Keratinocyte (primary cell): ENCODE results near the gene PTPRF. TPM values are rescaled to one million over a fixed set of nuclear protein-coding genes. Genes with fewer than 3 reads are reported as not detected.

Source experiments
- DNase-seq: peaks from one replicate; pipeline ENCODE4 v3.0.0-alpha.2; 2011; ENCODE audit warnings: low read depth, missing footprints, low spot score
- FAIRE-seq: peaks from 2 replicates; lab custom pipeline; 2011; peaks lifted over from hg19 to GRCh38; lab: Jason Lieb, UNC
- H2AFZ ChIP-seq: 2 replicates; pipeline ENCODE4 v1.6.0; 2012; ENCODE audit warnings: low read length, control low read depth, inconsistent platforms; ENCODE audit not compliant: control insufficient read depth
- H3K27ac ChIP-seq: 2 replicates; pipeline ENCODE4 v1.5.1; 2011; ENCODE audit warnings: low read length; ENCODE audit not compliant: control insufficient read depth, insufficient read depth
- H3K27me3 ChIP-seq: 3 replicates; pipeline ENCODE4 v1.6.0; 2011; ENCODE audit warnings: low read length; ENCODE audit not compliant: control insufficient read depth, insufficient read depth; ENCODE audit errors: extremely low read depth
- H3K36me3 ChIP-seq, 2 experiments: 2 replicates in 1 of 2; 3 replicates in 1 of 2; pipeline ENCODE4 v1.5.1; 2011; ENCODE audit warnings: low read length in 2 of 2, mild to moderate bottlenecking in 1 of 2; ENCODE audit not compliant: control insufficient read depth in 2 of 2, insufficient read depth in 2 of 2; ENCODE audit errors: extremely low read depth in 1 of 2
- H3K4me1 ChIP-seq: 3 replicates; pipeline ENCODE4 v1.5.1; 2011; ENCODE audit warnings: low read length; ENCODE audit not compliant: control insufficient read depth, insufficient read depth; ENCODE audit errors: extremely low read depth
- H3K4me2 ChIP-seq: 3 replicates; pipeline ENCODE4 v1.6.0; 2011; ENCODE audit warnings: low read depth, low read length; ENCODE audit not compliant: control insufficient read depth, insufficient read depth; ENCODE audit errors: extremely low read depth
- H3K4me3 ChIP-seq, 3 experiments: fragments of 200-600 bp in 1 of 3; sonication (generic) in 1 of 3; 2 replicates in 2 of 3; 3 replicates in 1 of 3; pipeline ENCODE4 v1.5.1; 2011 to 2016; ENCODE audit warnings: low read length in 3 of 3, mild to moderate bottlenecking in 3 of 3, control low read depth in 2 of 3, inconsistent platforms in 1 of 3, low read depth in 1 of 3, mixed read lengths in 1 of 3, mixed run types in 1 of 3, moderate library complexity in 1 of 3; ENCODE audit not compliant: control insufficient read depth in 2 of 3, insufficient read depth in 2 of 3; ENCODE audit errors: extremely low read depth in 1 of 3
- H3K79me2 ChIP-seq: 2 replicates; pipeline ENCODE4 v1.6.0; 2012; ENCODE audit warnings: low read length; ENCODE audit not compliant: control insufficient read depth, insufficient read depth
- H3K9ac ChIP-seq: 3 replicates; pipeline ENCODE4 v1.6.0; 2011; ENCODE audit warnings: low read length; ENCODE audit not compliant: control insufficient read depth, insufficient read depth; ENCODE audit errors: extremely low read depth
- H3K9me1 ChIP-seq: 3 replicates; pipeline ENCODE4 v1.6.0; 2011; ENCODE audit warnings: low read length; ENCODE audit not compliant: control insufficient read depth, insufficient read depth; ENCODE audit errors: extremely low read depth
- H3K9me3 ChIP-seq: 2 replicates; pipeline ENCODE4 v1.5.1; 2012; ENCODE audit warnings: low read depth, low read length; ENCODE audit not compliant: control insufficient read depth
- H4K20me1 ChIP-seq: 3 replicates; pipeline ENCODE4 v1.6.0; 2011; ENCODE audit warnings: low read length; ENCODE audit not compliant: control insufficient read depth, insufficient read depth; ENCODE audit errors: extremely low read depth
- CTCF ChIP-seq, 3 experiments: IDR thresholded peaks in 1 of 3; conservative IDR thresholded peaks in 1 of 3; optimal IDR thresholded peaks in 1 of 3; 2 replicates in 2 of 3; 3 replicates in 1 of 3; pipeline versions ENCODE3 to v1.5.1; 2011; ENCODE audit warnings: low read length in 3 of 3, mild to moderate bottlenecking in 3 of 3, moderate library complexity in 2 of 3, control low read depth in 1 of 3, inconsistent platforms in 1 of 3; ENCODE audit not compliant: insufficient read depth in 2 of 3; ENCODE audit errors: extremely low read depth in 1 of 3
- EZH2 ChIP-seq: IDR thresholded peaks from one replicate; pipeline ENCODE4 v1.6.1; 2012; ENCODE audit warnings: inconsistent platforms, mild to moderate bottlenecking, low read length, moderate library complexity
- dilution Hi-C: fragments of 300-500 bp; cut with MboI; formaldehyde crosslinking; loops from one replicate; pipeline ENCODE4 v1.7.0; 2020; ENCODE audit warnings: low sequenced_read_pairs; ENCODE audit not compliant: extremely low pct_ligation_motif_present
- polyA plus RNA-seq, 5 experiments: library from polyadenylated mRNA; depleted of rRNA in 3 of 5; stranded (reverse) in 3 of 5; stranded (forward) in 1 of 5; unstranded in 1 of 5; fragments of >200 nt; gene quantifications; 1 replicate in 1 of 5; 2 replicates in 3 of 5; 3 replicates in 1 of 5; pipeline versions ENCODE4 v1.2.1 to v1.2.3, GENCODE V29; 2011 to 2012; ENCODE audit warnings: missing spikeins in 2 of 5, low read depth in 1 of 5, low replicate concordance in 1 of 5

The PTPRF gene
- polyA plus RNA-seq, 1 donor (not counting 4 experiments of a cell fraction or from before 2014, with no cell fraction given): 161 TPM

GRCh38 chr1:43619314-43619790 is 88.7 kb downstream of the PTPRF start:
- FAIRE-seq: no peak
- Histone ChIP-seq H3K4me2 (no peak overlapping the region), H3K79me2 (no peaks in the 10 kb centered on the region), H3K4me3 (no peak overlapping the region), H2AFZ (no peak overlapping the region), H3K27me3 (no peaks in the 10 kb centered on the region), H3K27ac (no peak overlapping the region), H3K9me1 (no peaks in the 10 kb centered on the region), H3K4me1 (no peaks in the 10 kb centered on the region), H3K36me3 (peaks cover 52 to 65% of the 10 kb centered on the region in 2 experiments), H3K9ac (no peak overlapping the region), H3K9me3 (no peaks in the 10 kb centered on the region), H4K20me1 (no peaks in the 10 kb centered on the region)
- dilution Hi-C loops: no loop called here
- no peak for TF ChIP-seq CTCF (optimal IDR thresholded peaks at IDR 0.05 in 1 of 3, IDR thresholded peaks at IDR 0.05 in 1 of 3, conservative IDR thresholded peaks at IDR 0.05 in 1 of 3; ENCODE audit: extremely low read depth in 1 of 3, insufficient read depth in 2 of 3, low read length in 3 of 3)
- no peak for TF ChIP-seq EZH2
- DNase-seq: no peak

GRCh38 chr1:43619996-43620920 is 89.6 kb downstream of the PTPRF start:
- H3K4me2 ChIP-seq: no peak overlapping the region
- no peak for TF ChIP-seq EZH2
- TF ChIP-seq CTCF (optimal IDR thresholded peaks at IDR 0.05 in 1 of 3, IDR thresholded peaks at IDR 0.05 in 1 of 3, conservative IDR thresholded peaks at IDR 0.05 in 1 of 3; ENCODE audit: extremely low read depth in 1 of 3, insufficient read depth in 2 of 3, low read length in 3 of 3): no peak
- H3K27ac ChIP-seq: no peak overlapping the region
- DNase-seq (no peak), FAIRE-seq (no peak)
- peaks cover 49 to 69% of the 10 kb centered on the region in 2 experiments for H3K36me3 ChIP-seq
- no peaks in the 10 kb centered on the region for H3K4me1 ChIP-seq
- no peaks in the 10 kb centered on the region for H3K27me3 ChIP-seq
- no peak overlapping the region for H3K9ac ChIP-seq
- H3K9me3 ChIP-seq: no peaks in the 10 kb centered on the region
- no peak overlapping the region for H2AFZ ChIP-seq
- no peak overlapping the region for H3K4me3 ChIP-seq
- dilution Hi-C loops: no loop called here
- no peaks in the 10 kb centered on the region for H3K79me2 ChIP-seq
- no peaks in the 10 kb centered on the region for H4K20me1 ChIP-seq
- H3K9me1 ChIP-seq: no peaks in the 10 kb centered on the region
